Uterine smooth muscle cell (primary cell): ENCODE data around the gene EPS8L3. TPM values are rescaled to one million over a fixed set of nuclear protein-coding genes. Genes with fewer than 3 reads are reported as not detected.

ENCODE experiments used
- total RNA-seq: library from RNA; depleted of rRNA; stranded (reverse); fragments of >200 nt; gene quantifications from 2 replicates; pipeline ENCODE4 v1.2.3, GENCODE V29; 2014

The EPS8L3 gene, protein sequence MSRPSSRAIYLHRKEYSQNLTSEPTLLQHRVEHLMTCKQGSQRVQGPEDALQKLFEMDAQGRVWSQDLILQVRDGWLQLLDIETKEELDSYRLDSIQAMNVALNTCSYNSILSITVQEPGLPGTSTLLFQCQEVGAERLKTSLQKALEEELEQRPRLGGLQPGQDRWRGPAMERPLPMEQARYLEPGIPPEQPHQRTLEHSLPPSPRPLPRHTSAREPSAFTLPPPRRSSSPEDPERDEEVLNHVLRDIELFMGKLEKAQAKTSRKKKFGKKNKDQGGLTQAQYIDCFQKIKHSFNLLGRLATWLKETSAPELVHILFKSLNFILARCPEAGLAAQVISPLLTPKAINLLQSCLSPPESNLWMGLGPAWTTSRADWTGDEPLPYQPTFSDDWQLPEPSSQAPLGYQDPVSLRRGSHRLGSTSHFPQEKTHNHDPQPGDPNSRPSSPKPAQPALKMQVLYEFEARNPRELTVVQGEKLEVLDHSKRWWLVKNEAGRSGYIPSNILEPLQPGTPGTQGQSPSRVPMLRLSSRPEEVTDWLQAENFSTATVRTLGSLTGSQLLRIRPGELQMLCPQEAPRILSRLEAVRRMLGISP
- not detected in 2 replicates for total RNA-seq

DNA sequence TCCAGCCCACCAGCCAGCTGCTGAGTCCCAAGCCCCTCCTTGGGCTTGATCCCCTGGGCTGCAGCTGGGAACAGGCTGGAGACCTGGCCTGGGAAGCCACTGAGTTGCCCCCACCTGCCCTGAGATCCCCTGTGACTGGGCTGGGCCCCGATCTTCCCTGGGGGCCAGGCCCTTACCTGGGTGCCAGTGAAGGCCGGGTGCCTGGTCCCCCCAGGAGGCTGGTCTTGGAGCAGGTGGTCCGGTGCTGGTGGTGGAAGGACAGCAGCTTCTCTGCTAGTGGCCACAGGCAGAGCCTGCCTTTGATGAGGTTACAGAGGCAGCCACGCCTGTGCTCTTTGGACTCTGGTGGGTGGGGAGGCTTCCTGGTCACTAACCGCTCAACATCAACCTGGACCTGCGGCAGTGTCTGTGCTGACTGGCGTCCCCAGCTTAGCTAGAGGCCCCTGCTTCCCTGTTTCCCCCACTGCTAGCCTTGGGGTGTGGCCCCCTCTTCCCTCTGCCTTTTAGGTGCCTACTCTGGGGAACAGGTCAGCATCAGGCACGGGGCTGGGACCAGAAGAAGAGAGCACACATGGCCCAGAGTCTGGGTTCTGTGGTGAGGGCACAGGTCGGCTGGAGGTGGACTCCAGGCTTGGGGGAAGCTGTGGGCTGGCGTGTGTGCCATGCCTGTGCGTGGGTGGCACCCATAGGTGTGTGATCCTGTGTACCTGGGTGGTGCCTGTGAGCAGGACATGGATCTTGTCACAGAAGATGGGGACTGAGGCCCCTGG lies at the start of gene EPS8L3:
EPS8L3 (minus strand) TSS at position 278 of the 770 bp plus-strand sequence. CDS start 2,174 bp downstream, outside the sequence.

DNA sequence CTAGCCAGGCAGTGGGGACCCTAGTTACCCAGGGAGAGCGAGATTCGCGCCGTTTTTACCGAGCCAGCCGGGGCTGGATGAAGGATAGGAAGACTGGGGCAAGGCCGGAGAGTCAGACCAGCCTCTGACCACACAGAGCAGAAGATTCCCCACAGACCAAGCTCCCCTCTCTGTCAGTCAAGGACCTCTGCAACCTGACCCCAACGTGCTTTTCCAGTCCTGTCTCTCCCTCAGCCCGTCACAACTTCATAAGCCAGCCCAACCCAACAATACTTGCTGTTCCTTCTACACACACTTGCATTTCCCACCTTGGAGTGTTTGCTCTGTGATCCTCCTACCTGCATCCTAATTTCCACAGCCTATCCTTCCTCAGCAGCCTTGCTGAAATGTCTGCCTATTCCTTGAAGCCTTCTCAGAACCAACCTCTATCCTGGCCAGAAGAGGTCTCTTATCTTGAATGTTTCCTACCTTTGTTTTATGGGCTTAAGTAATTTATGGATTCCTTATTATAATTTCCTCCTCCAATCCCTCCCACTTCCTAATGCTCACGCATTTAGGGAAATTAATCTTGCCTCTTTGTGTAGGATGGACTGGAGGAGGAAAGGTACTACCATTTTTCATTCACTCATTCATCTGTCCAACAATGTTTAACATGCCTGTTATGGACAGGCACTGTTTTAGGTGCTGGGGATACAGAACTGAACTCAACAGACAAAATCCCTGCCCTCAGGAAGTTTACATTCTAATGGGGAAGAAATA lies 22.9 kb downstream of the EPS8L3 start, which contains the start of gene GSTM3:
GSTM3 (minus strand) TSS at position 424 of the 759 bp plus-strand sequence. CDS start 751 bp downstream, outside the sequence.

DNA sequence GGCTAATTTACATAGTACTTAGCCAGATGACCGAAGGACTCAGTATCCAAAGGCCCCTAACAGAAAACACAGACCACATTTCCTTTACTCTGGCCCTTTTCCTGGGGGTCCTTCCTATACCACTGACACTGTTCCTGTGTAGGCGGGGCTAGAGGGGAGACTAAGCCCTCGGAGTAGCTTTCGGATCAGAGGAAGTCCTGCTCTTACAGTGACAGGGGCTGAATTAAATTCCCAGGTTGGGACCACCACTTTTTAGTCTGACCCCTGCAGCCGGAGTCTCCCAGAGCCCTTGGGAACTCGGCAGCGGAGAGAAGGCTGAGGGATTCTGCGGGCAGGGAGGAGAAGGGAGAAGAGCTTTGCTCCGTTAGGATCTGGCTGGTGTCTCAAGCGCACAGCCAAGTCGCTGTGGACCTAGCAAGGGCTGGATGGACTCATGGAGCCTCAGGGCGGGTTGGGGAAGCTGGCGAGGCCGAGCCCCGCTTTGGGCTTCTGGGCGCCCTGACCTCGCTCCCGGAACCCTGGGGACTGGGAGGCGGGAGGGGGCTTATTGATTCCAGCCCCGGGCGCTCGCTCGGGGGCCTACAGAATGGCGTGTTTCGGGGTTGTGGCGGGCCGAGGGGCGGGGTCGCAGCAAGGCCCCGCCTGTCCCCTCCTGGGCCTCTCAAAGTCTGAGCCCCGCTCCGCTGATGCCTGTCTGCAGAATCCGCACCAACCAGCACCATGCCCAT lies 52.0 kb downstream of the EPS8L3 start, which contains the start of gene GSTM5:
GSTM5 (plus strand) TSS at position 659 of the 728 bp plus-strand sequence; CDS start at position 721, 62 bp downstream.

Other genes starting within 250 kb of the EPS8L3 start
- gene GPR61, start 224.1 kb downstream of the EPS8L3 start, total RNA-seq, result 0.11 and 0.25 TPM in 2 replicates
- 16.5 and 23.9 TPM in 2 replicates for gene GNAI3, start 215.3 kb downstream of the EPS8L3 start, total RNA-seq
- 0.33 TPM in 1 of 2 replicates, not detected in the other for gene GNAT2, start 144.3 kb downstream of the EPS8L3 start, total RNA-seq
- 71.5 and 76.5 TPM in 2 replicates for gene AMPD2, start 144.1 kb downstream of the EPS8L3 start, total RNA-seq
- gene GSTM4, start 107.8 kb downstream of the EPS8L3 start, total RNA-seq, result 14.4 and 14.6 TPM in 2 replicates
- 10.5 and 24.7 TPM in 2 replicates for gene GSTM2, start 95.9 kb downstream of the EPS8L3 start, total RNA-seq
- 0.37 and 15.3 TPM in 2 replicates for gene GSTM1, start 76.1 kb downstream of the EPS8L3 start, total RNA-seq
- gene GSTM5, start 51.7 kb downstream of the EPS8L3 start, total RNA-seq, result 1.00 and 1.5 TPM in 2 replicates
- gene GSTM3, start 22.9 kb downstream of the EPS8L3 start, total RNA-seq, result 43.3 and 140 TPM in 2 replicates
- 69.7 and 108 TPM in 2 replicates for gene CSF1, start 146.9 kb upstream of the EPS8L3 start, total RNA-seq
- 51.7 and 94.1 TPM in 2 replicates for gene AHCYL1, start 220.8 kb upstream of the EPS8L3 start, total RNA-seq